NCI-H748 (cell line): ENCODE measurements around the gene ZNF563.
"Not testable (repeated sequence)": the region's sequence is repeated elsewhere in the genome, so short reads cannot be mapped to it uniquely, and the experiment has no call there.

Experiments
- DNase-seq: peaks from one replicate; lab custom pipeline; 2025; ENCODE audit not compliant: unreplicated experiment; lab: John Stamatoyannopoulos, UW

Gene ZNF563

GRCh38 chr19:12333162-12334159 is at the start of gene ZNF563:
ZNF563 (minus strand) TSS chr19:12333633; CDS start chr19:12333482, 151 bp downstream.
- peak; percentile 91 for DNase-seq

GRCh38 chr19:12380444-12380737 is 47.0 kb upstream of the ZNF563 start:
- no peak for DNase-seq

- no peak for DNase-seq
These were observed 46.5 kb upstream of the ZNF563 start for GRCh38 chr19:12379732-12380443.

GRCh38 chr19:12374026-12374425 is 40.6 kb upstream of the ZNF563 start:
- DNase-seq, result no peak

GRCh38 chr19:12365236-12366162 is 32.1 kb upstream of the ZNF563 start, which contains the start of gene ZNF442:
ZNF442 (minus strand) TSS chr19:12365683; CDS start chr19:12363631, 2,052 bp downstream.
- DNase-seq, result peak; percentile 94

GRCh38 chr19:12364391-12365235 is 31.2 kb upstream of the ZNF563 start:
- no peak for DNase-seq

GRCh38 chr19:12362236-12362635 is 28.8 kb upstream of the ZNF563 start:
- not testable (repeated sequence) for DNase-seq

GRCh38 chr19:12353375-12353774 is 19.9 kb upstream of the ZNF563 start:
- DNase-seq, result no peak

GRCh38 chr19:12350890-12351197 is 17.4 kb upstream of the ZNF563 start:
- no peak for DNase-seq

- no peak for DNase-seq
These were observed 16.9 kb upstream of the ZNF563 start for GRCh38 chr19:12350185-12350889.

- peak; percentile 0 for DNase-seq
These were observed 13.5 kb upstream of the ZNF563 start for GRCh38 chr19:12346896-12347295.

- no peak for DNase-seq
These were observed 11.8 kb upstream of the ZNF563 start for GRCh38 chr19:12345197-12345596.

- no peak for DNase-seq
These were observed 2.1 kb downstream of the ZNF563 start for GRCh38 chr19:12331211-12331941.

GRCh38 chr19:12330340-12330739 is 3.1 kb downstream of the ZNF563 start:
- DNase-seq, result no peak

- no peak for DNase-seq
These were observed 7.7 kb downstream of the ZNF563 start for GRCh38 chr19:12325690-12326089.

GRCh38 chr19:12318782-12319413 is 14.5 kb downstream of the ZNF563 start:
- no peak for DNase-seq

- DNase-seq, result no peak
These were observed 18.9 kb downstream of the ZNF563 start for GRCh38 chr19:12314553-12314952.

- DNase-seq, result not testable (repeated sequence)
These were observed 24.5 kb downstream of the ZNF563 start for GRCh38 chr19:12308891-12309290.
